ENCODE measurements around the gene HS3ST4.
"Not testable (repeated sequence)": the region's sequence is repeated elsewhere in the genome, so short reads cannot be mapped to it uniquely, and the experiment has no call there.

Gene HS3ST4

GRCh38 chr16:25734430-25735385 is 42.9 kb downstream of the HS3ST4 start:
- DNase-seq (ENCODE audit: low read depth), result no peak

GRCh38 chr16:25735645-25736044 is 43.9 kb downstream of the HS3ST4 start:
- no peak for DNase-seq (ENCODE audit: low read depth)

- DNase-seq (ENCODE audit: low read depth), result no peak
Observed at GRCh38 chr16:25747160-25747758, 55.5 kb downstream of the HS3ST4 start.

GRCh38 chr16:25748092-25748654 is 56.4 kb downstream of the HS3ST4 start:
- no peak for DNase-seq (ENCODE audit: low read depth)

- DNase-seq (ENCODE audit: low read depth), result no peak
Observed at GRCh38 chr16:25750488-25751216, 58.9 kb downstream of the HS3ST4 start.

GRCh38 chr16:25751230-25751835 is 59.6 kb downstream of the HS3ST4 start:
- DNase-seq (ENCODE audit: low read depth), result no peak

GRCh38 chr16:25764466-25764865 is 72.7 kb downstream of the HS3ST4 start:
- DNase-seq (ENCODE audit: low read depth), result no peak

GRCh38 chr16:25771216-25771615 is 79.5 kb downstream of the HS3ST4 start:
- DNase-seq (ENCODE audit: low read depth), result no peak

GRCh38 chr16:25771812-25772568 is 80.2 kb downstream of the HS3ST4 start:
- DNase-seq (ENCODE audit: low read depth), result no peak

GRCh38 chr16:25776214-25776613 is 84.5 kb downstream of the HS3ST4 start:
- DNase-seq (ENCODE audit: low read depth), result not testable (repeated sequence)

- DNase-seq (ENCODE audit: low read depth), result no peak
Observed at GRCh38 chr16:25783226-25783625, 91.5 kb downstream of the HS3ST4 start.

GRCh38 chr16:25785361-25785760 is 93.6 kb downstream of the HS3ST4 start:
- no peak for DNase-seq (ENCODE audit: low read depth)

GRCh38 chr16:25786748-25787147 is 95.0 kb downstream of the HS3ST4 start:
- DNase-seq (ENCODE audit: low read depth), result no peak

- DNase-seq (ENCODE audit: low read depth), result no peak
Observed at GRCh38 chr16:25788637-25789036, 96.9 kb downstream of the HS3ST4 start.

GRCh38 chr16:25796239-25796638 is 104.5 kb downstream of the HS3ST4 start:
- no peak for DNase-seq (ENCODE audit: low read depth)

GRCh38 chr16:25798065-25798464 is 106.3 kb downstream of the HS3ST4 start:
- DNase-seq (ENCODE audit: low read depth), result no peak

- no peak for DNase-seq (ENCODE audit: low read depth)
Observed at GRCh38 chr16:25799816-25800215, 108.1 kb downstream of the HS3ST4 start.

GRCh38 chr16:25812215-25812614 is 120.5 kb downstream of the HS3ST4 start:
- DNase-seq (ENCODE audit: low read depth), result no peak

- no peak for DNase-seq (ENCODE audit: low read depth)
Observed at GRCh38 chr16:25817295-25817694, 125.5 kb downstream of the HS3ST4 start.

GRCh38 chr16:25817876-25818275 is 126.1 kb downstream of the HS3ST4 start:
- no peak for DNase-seq (ENCODE audit: low read depth)

- no peak for DNase-seq (ENCODE audit: low read depth)
Observed at GRCh38 chr16:25823891-25824290, 132.1 kb downstream of the HS3ST4 start.

Data from stimulated activated CD4-positive, alpha-beta T cell treated with anti-CD3 and anti-CD28 coated beads, Interleukin-2, amount 100 ng/mL, for 4 hours (primary cell).